A549 (cell line): ENCODE data around the gene BRAP.

ENCODE experiments used
- CHD2 ChIP-seq: fragments of 150-350 bp; IDR thresholded peaks from 2 replicates; pipeline ENCODE4 v1.6.1; 2014; ENCODE audit warnings: low read length; ENCODE audit not compliant: partially characterized antibody
- RNF2 ChIP-seq: fragments of 200-600 bp; sonication (generic); IDR thresholded peaks from 2 replicates; pipeline ENCODE4 v1.6.1; 2016; ENCODE audit warnings: low read depth, mild to moderate bottlenecking, antibody characterized with exemption, moderate library complexity, borderline replicate concordance

DNA sequence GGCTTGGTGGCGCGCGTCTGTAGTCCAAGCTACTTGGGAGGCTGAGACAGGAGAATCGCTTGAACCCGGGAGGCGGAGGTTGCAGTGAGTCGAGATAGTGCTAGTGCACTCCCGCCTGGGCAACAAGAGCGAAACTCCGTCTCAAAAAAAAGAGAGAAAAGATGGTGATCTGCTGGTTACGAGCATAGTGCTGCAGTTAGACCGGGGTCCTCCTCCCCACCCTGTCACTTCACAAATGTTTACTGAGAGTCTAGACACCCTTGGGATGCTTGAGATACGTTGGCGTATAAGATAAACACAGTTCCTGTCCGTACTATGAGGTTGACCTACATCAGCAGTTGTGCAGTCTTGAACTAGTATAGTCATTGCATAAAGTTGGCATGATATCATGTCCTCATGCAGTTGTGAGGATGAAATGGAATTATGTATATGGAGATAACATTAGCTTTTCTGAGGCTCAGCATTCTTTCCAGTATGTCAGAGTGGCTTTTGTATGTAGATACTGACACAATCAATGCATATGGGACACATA, 884 bp upstream of the BRAP start:
- TF ChIP-seq RNF2 (no peak), CHD2 (no peak)
